ENCODE data around the gene GNPNAT1.
A peak's percentile ranks its signal among the peaks of the same experiment; 100 is the strongest.

The GNPNAT1 gene

DNA sequence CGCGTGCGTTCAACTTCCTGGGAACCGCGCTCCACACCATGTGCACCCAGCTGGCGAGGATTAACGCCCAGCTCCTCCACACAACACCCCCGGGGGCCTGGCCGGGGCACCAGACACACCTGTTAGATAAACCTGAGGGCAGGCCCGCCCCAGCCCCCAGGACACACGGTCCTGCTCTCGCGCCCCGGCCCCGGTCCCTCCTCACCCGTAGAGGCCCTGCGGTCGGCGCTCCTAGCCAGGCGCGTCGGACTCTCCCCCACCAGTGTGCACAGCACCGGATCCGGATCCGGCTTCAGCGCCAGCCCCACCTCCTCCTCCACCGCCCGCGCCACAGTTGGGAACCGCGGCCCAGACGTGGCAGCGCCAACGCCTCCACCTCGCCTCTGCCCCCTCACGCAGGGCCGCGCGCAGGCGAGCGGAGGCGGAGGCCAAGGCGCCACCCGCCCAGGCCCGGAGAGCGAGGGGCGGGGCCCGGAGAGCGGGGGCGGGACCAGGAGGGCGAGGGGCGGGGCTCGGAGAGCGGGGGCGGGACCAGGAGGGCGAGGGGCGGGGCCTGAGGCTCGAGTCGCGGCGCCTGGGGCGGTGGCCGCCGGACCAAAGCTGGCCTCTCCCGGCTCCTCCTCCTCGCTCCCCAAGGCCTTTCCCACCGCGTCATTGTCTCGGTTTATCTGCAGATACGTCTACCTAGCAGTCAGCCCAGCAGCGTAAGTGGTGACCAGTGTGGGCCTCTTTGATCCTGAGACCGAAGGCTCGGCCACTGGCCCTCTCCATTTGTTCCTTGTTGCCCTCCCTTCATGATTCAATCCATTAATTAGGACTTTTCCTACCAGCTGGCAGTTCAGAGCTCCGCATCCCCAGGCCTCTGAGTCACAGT lies at the start of gene GNPNAT1:
TSS of gene GNPNAT1 (minus strand) at position 385 of the 874 bp plus-strand sequence. CDS start 6,957 bp downstream, outside the sequence.
- peaks cover 0 to 19% (median under 1%) of the 10 kb centered on the region in 11 experiments; a peak in 5 of 22 replicates for H3K36me3 ChIP-seq
- peak within 1 kb of the TSS; percentile 67 to 90 (median 87) for H3K27ac ChIP-seq
- H3K9ac ChIP-seq = peak within 1 kb of the TSS; percentile 81 to 91 (median 85)
- peak within 1 kb of the TSS; percentile 70 to 90 (median 80) for H3K4me3 ChIP-seq
- no peak for TF ChIP-seq Cebpa-rat (IDR thresholded peaks at IDR 0.05)
- peaks cover 0 to 39% (median 6%) of the 10 kb centered on the region in 11 experiments; a peak in 8 of 22 replicates for H4K20me1 ChIP-seq
- peak within 1 kb of the TSS; percentile 82 to 98 (median 90) for H3K4me2 ChIP-seq
- peaks cover under 1 to 15% (median 8%) of the 10 kb centered on the region in 11 experiments; a peak in 17 of 22 replicates for H3K9me3 ChIP-seq (replicated peaks in 1 of 11)
- peaks cover 25 to 45% (median 28%) of the 10 kb centered on the region in 10 experiments for H3K4me1 ChIP-seq
- H3K27me3 ChIP-seq = no peaks in the 10 kb centered on the region

DNA sequence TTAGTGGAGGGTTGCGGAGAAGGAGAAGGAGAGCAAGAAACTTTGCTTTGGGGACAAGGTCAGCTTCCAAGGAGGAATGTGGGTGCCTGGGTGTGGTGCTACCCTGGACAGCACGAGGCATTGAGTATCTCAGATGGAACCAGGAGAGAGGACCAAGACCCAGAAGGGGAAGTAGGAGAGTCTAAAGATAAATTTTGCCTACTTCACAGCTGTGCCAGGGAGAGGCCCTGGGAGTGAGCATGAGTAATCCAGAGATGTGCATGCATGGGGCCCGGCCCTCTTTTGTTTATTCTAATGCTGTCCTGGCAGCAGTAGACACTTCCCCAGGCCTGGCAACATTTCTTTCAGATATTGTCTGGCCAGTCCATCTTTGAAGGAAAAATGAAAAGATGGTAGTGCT lies 49.5 kb upstream of the GNPNAT1 start:
- peak overlapping the region in 2 of 11 experiments; percentile 57 to 65; a peak in 3 of 22 replicates for H3K27ac ChIP-seq
- H3K4me1 ChIP-seq = peaks cover 9 to 37% (median 15%) of the 10 kb centered on the region in 10 experiments; a peak in 18 of 20 replicates
- H3K9me3 ChIP-seq (replicated peaks in 1 of 11) = peaks cover 0 to 11% (median 0%) of the 10 kb centered on the region in 11 experiments; a peak in 5 of 22 replicates
- H3K36me3 ChIP-seq = no peaks in the 10 kb centered on the region
- no peak overlapping the region for H3K4me3 ChIP-seq
- H4K20me1 ChIP-seq = no peaks in the 10 kb centered on the region
- no peak overlapping the region for H3K9ac ChIP-seq
- H3K27me3 ChIP-seq = no peaks in the 10 kb centered on the region
- peak overlapping the region in 4 of 11 experiments; percentile 23 to 76 (median 44); a peak in 7 of 22 replicates for H3K4me2 ChIP-seq
- TF ChIP-seq Cebpa-rat (IDR thresholded peaks at IDR 0.05) = no peak

DNA sequence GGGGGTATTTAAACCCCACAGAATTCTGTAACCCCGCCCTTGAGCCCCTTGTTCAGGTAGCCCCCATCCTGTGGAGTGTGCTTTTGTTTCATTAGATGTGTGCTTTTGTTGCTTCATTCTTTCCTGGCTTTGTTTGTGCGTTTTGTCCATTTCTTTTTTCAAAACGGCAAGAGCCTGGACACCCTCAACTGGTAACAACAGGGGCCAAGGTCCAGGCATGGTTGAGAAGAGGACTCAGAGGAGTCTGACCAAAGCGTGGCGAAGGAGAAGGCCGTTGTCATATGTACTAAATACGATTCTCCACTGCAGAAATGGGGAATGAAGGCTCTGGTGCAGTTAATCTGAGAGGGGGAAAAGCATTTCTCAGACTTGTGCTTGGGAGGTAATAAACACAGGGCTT lies 46.0 kb upstream of the GNPNAT1 start:
- H3K9me3 ChIP-seq (replicated peaks in 1 of 11) = peaks cover 0 to 14% (median 0%) of the 10 kb centered on the region in 11 experiments; a peak in 5 of 22 replicates
- H4K20me1 ChIP-seq = no peaks in the 10 kb centered on the region
- H3K27ac ChIP-seq = no peak overlapping the region
- H3K9ac ChIP-seq = no peak overlapping the region
- no peak overlapping the region for H3K4me3 ChIP-seq
- no peak overlapping the region for H3K4me2 ChIP-seq
- peaks cover 0 to 26% (median 0%) of the 10 kb centered on the region in 10 experiments; a peak in 7 of 20 replicates for H3K4me1 ChIP-seq
- TF ChIP-seq Cebpa-rat (IDR thresholded peaks at IDR 0.05) = no peak
- H3K36me3 ChIP-seq = no peaks in the 10 kb centered on the region
- H3K27me3 ChIP-seq = no peaks in the 10 kb centered on the region

DNA sequence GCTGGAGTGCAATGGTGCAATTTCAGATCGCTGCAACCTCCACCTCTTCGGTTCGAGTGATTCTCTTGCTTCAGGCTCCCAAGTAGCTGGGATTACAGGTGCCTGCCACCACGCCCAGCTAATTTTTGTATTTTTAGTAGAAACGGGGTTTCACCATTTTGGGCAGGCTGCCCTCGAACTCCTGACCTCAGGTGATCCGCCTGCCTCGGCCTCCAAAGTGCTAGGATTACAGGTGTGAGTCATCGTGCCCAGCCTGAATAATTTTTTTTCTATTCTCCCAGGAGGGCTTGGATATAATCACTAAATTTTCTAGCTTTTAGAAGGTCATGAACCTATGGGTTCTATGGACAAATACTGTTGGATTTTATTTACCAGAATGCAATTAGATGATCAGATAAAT lies 44.7 kb upstream of the GNPNAT1 start:
- TF ChIP-seq Cebpa-rat (IDR thresholded peaks at IDR 0.05) = no peak
- Histone ChIP-seq H4K20me1 (no peaks in the 10 kb centered on the region), H3K27ac (no peak overlapping the region), H3K9ac (no peak overlapping the region), H3K4me1 (peaks cover 0 to 19% (median 0%) of the 10 kb centered on the region in 10 experiments; a peak in 7 of 20 replicates), H3K9me3 (replicated peaks in 1 of 11) (peaks cover 0 to 14% (median 0%) of the 10 kb centered on the region in 11 experiments; a peak in 5 of 22 replicates), H3K4me3 (no peak overlapping the region), H3K36me3 (no peaks in the 10 kb centered on the region), H3K27me3 (no peaks in the 10 kb centered on the region), H3K4me2 (no peak overlapping the region)

DNA sequence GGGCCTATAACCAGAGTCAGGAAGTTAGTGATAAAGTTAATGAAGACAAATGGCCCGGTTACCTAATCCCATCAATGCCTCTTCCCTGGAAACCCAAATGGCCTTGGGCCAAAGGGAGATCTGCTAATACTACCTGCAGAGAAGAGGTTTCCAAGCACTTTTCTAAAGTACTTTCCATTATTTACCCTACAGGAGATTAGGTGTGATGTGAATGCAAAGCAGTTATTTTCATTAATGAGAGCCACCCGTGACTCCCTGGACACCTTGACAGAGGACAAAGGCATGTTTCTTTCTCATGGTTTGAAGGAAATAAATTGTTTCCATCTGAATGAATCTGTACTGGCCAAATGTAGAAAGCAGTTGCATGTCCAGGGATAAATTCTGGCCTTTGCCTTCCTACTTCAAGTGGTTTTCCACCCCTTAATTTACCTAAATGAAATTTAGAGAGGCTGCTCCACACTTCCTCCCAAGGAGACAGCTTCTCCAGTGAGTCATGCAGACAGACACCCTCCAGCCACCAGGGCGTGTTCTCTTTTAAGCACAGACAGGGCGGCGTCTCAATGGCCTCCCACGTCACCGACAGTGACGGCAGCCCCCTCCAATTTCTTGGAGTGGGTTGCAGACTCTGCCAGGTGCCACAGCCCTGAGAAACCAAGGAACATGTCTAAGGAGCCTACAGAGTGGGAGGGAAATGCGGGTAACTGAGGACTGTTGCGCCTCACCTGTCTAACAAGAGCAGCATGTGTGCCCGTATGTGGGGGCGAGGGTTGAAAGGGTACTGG lies 43.9 kb upstream of the GNPNAT1 start:
- peaks cover 0 to 14% (median 0%) of the 10 kb centered on the region in 10 experiments; a peak in 4 of 20 replicates for H3K4me1 ChIP-seq
- H3K9me3 ChIP-seq (replicated peaks in 1 of 11) = peaks cover 0 to 14% (median 0%) of the 10 kb centered on the region in 11 experiments; a peak in 5 of 22 replicates
- H3K36me3 ChIP-seq = no peaks in the 10 kb centered on the region
- H3K27me3 ChIP-seq = no peaks in the 10 kb centered on the region
- H3K27ac ChIP-seq = no peak overlapping the region
- no peaks in the 10 kb centered on the region for H4K20me1 ChIP-seq
- no peak overlapping the region for H3K4me3 ChIP-seq
- H3K9ac ChIP-seq = no peak overlapping the region
- peak overlapping the region in 2 of 11 experiments; percentile 35 to 45; a peak in 3 of 22 replicates for H3K4me2 ChIP-seq
- TF ChIP-seq Cebpa-rat (IDR thresholded peaks at IDR 0.05) = no peak

DNA sequence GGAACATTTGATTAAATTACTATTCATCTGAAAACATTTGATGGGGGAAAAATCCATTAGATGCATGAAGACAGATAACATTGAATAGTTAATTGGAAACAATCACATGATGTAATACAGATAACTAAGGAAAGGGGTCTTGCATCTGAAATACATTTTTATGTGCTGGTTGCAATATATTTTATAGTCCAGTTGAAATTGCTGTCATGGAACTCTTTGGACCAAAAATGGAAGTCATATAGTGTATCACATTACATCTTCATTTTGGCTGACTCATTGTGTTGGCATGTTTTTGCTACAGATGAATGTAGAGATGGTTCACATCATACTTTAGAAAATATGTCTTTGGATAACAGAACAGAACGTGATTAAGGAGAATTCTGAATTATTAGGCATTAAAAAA lies 43.0 kb upstream of the GNPNAT1 start:
- no peak overlapping the region for H3K4me2 ChIP-seq
- H3K9ac ChIP-seq = no peak overlapping the region
- H3K36me3 ChIP-seq = no peaks in the 10 kb centered on the region
- H3K4me3 ChIP-seq = no peak overlapping the region
- peaks cover 0 to 9% (median 0%) of the 10 kb centered on the region in 10 experiments; a peak in 4 of 20 replicates for H3K4me1 ChIP-seq
- TF ChIP-seq Cebpa-rat (IDR thresholded peaks at IDR 0.05) = no peak
- H4K20me1 ChIP-seq = no peaks in the 10 kb centered on the region
- no peaks in the 10 kb centered on the region for H3K27me3 ChIP-seq
- H3K27ac ChIP-seq = no peak overlapping the region
- H3K9me3 ChIP-seq (replicated peaks in 1 of 11) = peaks cover 0 to 14% (median 0%) of the 10 kb centered on the region in 11 experiments; a peak in 5 of 22 replicates

DNA sequence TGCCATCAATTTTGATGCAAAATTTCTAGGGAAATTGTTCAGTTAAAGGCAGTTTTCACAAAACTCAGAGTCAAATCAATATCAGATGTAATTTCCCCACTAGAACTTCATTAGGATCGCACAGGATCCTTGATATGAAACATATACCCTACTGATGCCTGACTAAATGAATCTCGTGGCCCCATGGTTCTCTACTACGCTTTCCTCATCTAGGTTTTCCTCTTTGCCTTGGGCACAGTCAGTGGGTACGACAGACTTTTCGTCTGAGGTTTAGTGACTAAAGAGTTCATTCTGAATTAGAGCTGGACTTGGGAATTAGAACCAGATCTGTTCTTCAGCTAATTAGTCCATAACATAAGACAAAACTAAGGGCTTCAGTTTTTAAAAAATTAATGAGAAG lies 42.5 kb upstream of the GNPNAT1 start:
- Histone ChIP-seq H3K9ac (no peak overlapping the region), H3K4me2 (no peak overlapping the region), H4K20me1 (no peaks in the 10 kb centered on the region), H3K36me3 (no peaks in the 10 kb centered on the region), H3K4me3 (no peak overlapping the region), H3K27me3 (no peaks in the 10 kb centered on the region), H3K27ac (no peak overlapping the region), H3K9me3 (replicated peaks in 1 of 11) (peaks cover 0 to 14% (median 0%) of the 10 kb centered on the region in 11 experiments; a peak in 5 of 22 replicates), H3K4me1 (peaks cover 0 to 9% (median 0%) of the 10 kb centered on the region in 10 experiments; a peak in 4 of 20 replicates)
- no peak for TF ChIP-seq Cebpa-rat (IDR thresholded peaks at IDR 0.05)

DNA sequence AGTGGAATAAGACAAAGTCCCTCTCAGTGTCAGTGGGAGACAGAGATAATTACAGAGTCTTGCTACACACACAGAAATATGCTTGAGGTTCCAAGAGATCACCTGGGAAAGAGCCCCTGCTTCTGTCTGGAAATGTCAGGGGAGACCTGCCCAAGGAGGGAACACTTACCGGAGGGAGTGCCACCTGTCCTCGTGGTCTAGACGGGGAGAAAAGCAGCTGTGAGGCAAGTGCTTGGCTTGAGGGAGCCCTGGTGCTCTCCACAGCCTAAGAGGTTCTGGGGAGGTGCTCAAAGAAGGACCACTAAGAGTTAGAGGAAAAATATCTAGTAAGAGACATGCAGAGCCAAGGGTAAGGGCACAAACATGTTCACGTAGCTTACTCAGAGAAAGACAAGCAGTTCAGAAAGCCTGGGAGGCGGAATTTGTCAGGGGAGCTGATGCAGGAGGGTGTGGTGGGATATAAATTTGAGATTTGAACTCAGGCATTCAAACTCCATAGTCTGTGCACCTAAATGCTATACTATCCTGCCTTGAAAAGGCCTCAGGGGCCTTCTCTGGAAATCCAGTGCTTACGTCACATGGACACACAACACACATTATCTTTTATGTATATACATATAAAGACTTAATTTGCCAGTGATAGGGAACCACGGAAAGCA lies 38.2 kb upstream of the GNPNAT1 start:
- no peak for TF ChIP-seq Cebpa-rat (IDR thresholded peaks at IDR 0.05)
- no peaks in the 10 kb centered on the region for H3K36me3 ChIP-seq
- no peak overlapping the region for H3K27ac ChIP-seq
- no peaks in the 10 kb centered on the region for H3K9me3 ChIP-seq (replicated peaks in 1 of 11)
- no peaks in the 10 kb centered on the region for H3K4me1 ChIP-seq
- H3K4me3 ChIP-seq = no peak overlapping the region
- H3K9ac ChIP-seq = no peak overlapping the region
- no peaks in the 10 kb centered on the region for H4K20me1 ChIP-seq
- no peak overlapping the region for H3K4me2 ChIP-seq
- H3K27me3 ChIP-seq = no peaks in the 10 kb centered on the region

Measured in BLaER1 treated with 17β-estradiol and CSF1 and Interleukin-3, amounts not matched to agents 10 nM and 100 nM (cell line).